HG03354 (cell line): ENCODE measurements around the gene TSSK6.

Experiments
- ATAC-seq: cut with Tn5 transposase; IDR thresholded peaks from one replicate; pipeline ENCODE4 v1.9.1; 2021; ENCODE audit warnings: mild to moderate bottlenecking; ENCODE audit not compliant: unreplicated experiment, poor library complexity, severe bottlenecking

TSSK6 gene

GRCh38 chr19:19513682-19514081 is 1.7 kb downstream of the TSSK6 start:
- no peak for ATAC-seq

GRCh38 chr19:19510432-19510831 is 4.9 kb downstream of the TSSK6 start:
- no peak for ATAC-seq

GRCh38 chr19:19508217-19508616 is 7.1 kb downstream of the TSSK6 start:
- ATAC-seq = no peak

GRCh38 chr19:19507354-19507753 is 8.0 kb downstream of the TSSK6 start:
- ATAC-seq = no peak

GRCh38 chr19:19506592-19506991 is 8.8 kb downstream of the TSSK6 start:
- no peak for ATAC-seq

- no peak for ATAC-seq
Observed at GRCh38 chr19:19505669-19506326, 9.6 kb downstream of the TSSK6 start.

GRCh38 chr19:19504754-19505668 is 10.3 kb downstream of the TSSK6 start:
- ATAC-seq = no peak

GRCh38 chr19:19502808-19503602 is 12.3 kb downstream of the TSSK6 start:
- no peak for ATAC-seq

- no peak for ATAC-seq
Observed at GRCh38 chr19:19502281-19502680, 13.1 kb downstream of the TSSK6 start.

- no peak for ATAC-seq
Observed at GRCh38 chr19:19501798-19502197, 13.6 kb downstream of the TSSK6 start.

- no peak for ATAC-seq
Observed at GRCh38 chr19:19500975-19501644, 14.2 kb downstream of the TSSK6 start.

- no peak for ATAC-seq
Observed at GRCh38 chr19:19499272-19499995, 15.9 kb downstream of the TSSK6 start.

- no peak for ATAC-seq
Observed at GRCh38 chr19:19498255-19498991, 16.9 kb downstream of the TSSK6 start.

- ATAC-seq = no peak
Observed at GRCh38 chr19:19495614-19496603, 19.4 kb downstream of the TSSK6 start.

- no peak for ATAC-seq
Observed at GRCh38 chr19:19493841-19494546, 21.4 kb downstream of the TSSK6 start.

- ATAC-seq = no peak
Observed at GRCh38 chr19:19492026-19492610, 23.2 kb downstream of the TSSK6 start.
